Activated naive CD8-positive, alpha-beta T cell treated with anti-CD3 and anti-CD28 coated beads for 36 hours (primary cell): ENCODE measurements around the gene STIMATE. TPM values are rescaled to one million over a fixed set of nuclear protein-coding genes. Genes with fewer than 3 reads are reported as not detected.

Experiments
- DNase-seq: peaks from one replicate; pipeline ENCODE4 v3.0.0; 2021
- H3K27ac Mint-ChIP-seq: one replicate; pipeline ENCODE4 v1.8.0; 2022; ENCODE audit warnings: mild to moderate bottlenecking, moderate library complexity, mixed read lengths
- H3K27me3 Mint-ChIP-seq: one replicate; pipeline ENCODE4 v1.8.0; 2022; ENCODE audit warnings: mild to moderate bottlenecking, mixed read lengths
- H3K36me3 Mint-ChIP-seq: one replicate; pipeline ENCODE4 v1.8.0; 2021; ENCODE audit warnings: mild to moderate bottlenecking, mixed read lengths
- H3K4me1 Mint-ChIP-seq: one replicate; pipeline ENCODE4 v1.8.0; 2021; ENCODE audit warnings: mixed read lengths
- H3K4me3 Mint-ChIP-seq: one replicate; pipeline ENCODE4 v1.8.0; 2022; ENCODE audit warnings: mild to moderate bottlenecking, moderate library complexity, mixed read lengths
- H3K9me3 Mint-ChIP-seq: one replicate; pipeline ENCODE4 v1.8.0; 2022; ENCODE audit warnings: mixed read lengths
- total RNA-seq, 2 experiments: library from RNA; stranded (reverse); gene quantifications; one replicate each; pipeline ENCODE4 v1.2.3, GENCODE V29; 2021

The STIMATE gene
- total RNA-seq, 2 experiments from 2014 or later = 23.6 to 30.0 TPM

DNA sequence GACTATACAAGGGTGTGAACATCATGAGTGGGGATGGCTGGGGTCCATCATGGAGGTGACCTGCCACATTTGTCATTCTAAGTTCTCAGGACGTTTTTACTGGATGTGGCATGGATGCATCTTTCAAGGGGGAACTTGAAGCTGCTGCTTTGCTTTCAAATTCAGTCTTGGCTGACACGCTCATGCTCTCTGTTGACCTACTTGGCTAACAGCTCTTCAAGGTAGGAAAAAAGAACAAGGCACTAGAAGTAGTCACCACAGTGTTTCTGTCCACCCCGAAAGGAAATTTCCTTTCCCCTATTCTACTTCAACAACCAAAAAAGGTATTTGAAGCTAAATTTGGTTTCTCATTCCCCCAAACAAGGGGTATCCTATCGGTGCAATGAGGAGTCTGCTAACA is 15.0 kb downstream of the STIMATE start:
- Mint-ChIP-seq H3K27me3 (no peaks in the 10 kb centered on the region), H3K27ac (no peak overlapping the region), H3K4me3 (no peak overlapping the region)

DNA sequence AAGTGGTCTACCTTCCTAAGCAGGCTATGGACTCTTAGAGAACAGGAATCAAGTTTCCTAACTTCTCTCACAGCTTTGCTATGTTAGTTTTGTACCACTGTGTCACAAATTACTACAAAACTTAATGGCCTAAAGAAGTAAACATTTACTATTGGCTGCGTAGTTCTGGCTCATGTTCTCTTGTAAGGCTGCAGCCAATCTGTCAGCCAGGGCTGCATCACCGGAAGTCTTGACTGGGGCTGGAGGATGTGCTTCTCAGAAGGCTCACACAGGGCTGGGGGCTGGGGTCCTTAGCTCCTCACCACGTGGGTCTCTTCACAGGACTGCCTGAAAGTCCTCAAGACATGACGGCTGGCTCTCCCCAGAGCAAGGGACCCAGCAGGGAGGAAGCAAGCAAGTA is 15.5 kb downstream of the STIMATE start:
- Mint-ChIP-seq H3K36me3 (peaks cover 32% of the 10 kb centered on the region), H3K4me3 (no peak overlapping the region), H3K27ac (no peak overlapping the region)

More for the DNA sequence above, 15.0 kb downstream of the STIMATE start:
- Mint-ChIP-seq H3K9me3 (no peaks in the 10 kb centered on the region), H3K4me1 (peaks cover 16% of the 10 kb centered on the region), H3K36me3 (peaks cover 32% of the 10 kb centered on the region)
- DNase-seq = no peak

DNA sequence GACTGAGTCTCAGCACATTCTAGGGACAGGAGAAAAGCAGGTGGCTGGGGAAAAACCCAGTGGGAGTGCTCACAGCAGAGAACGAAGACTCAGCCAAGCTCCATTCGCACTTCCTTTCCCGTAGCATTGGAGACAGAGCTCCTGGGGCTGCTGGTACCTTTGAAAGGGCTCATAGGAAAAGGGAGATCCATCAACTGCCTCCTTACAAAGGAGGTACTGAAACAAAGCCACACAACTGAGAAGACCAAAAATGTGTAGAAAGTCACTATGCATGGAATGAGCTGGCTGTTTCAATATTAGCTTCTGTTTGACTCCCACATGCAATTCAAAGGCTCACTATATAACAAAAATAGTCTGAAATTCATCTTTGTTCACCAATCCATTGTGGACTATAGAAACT is 16.9 kb downstream of the STIMATE start:
- peaks cover 20% of the 10 kb centered on the region for H3K36me3 Mint-ChIP-seq
- DNase-seq = no peak
- no peaks in the 10 kb centered on the region for H3K27me3 Mint-ChIP-seq
- H3K27ac Mint-ChIP-seq = peak overlapping the region; percentile 1
- peaks cover 20% of the 10 kb centered on the region for H3K4me1 Mint-ChIP-seq
- no peaks in the 10 kb centered on the region for H3K9me3 Mint-ChIP-seq
- no peak overlapping the region for H3K4me3 Mint-ChIP-seq

More for the DNA sequence above, 15.5 kb downstream of the STIMATE start:
- no peak for DNase-seq
- peaks cover 16% of the 10 kb centered on the region for H3K4me1 Mint-ChIP-seq
- H3K9me3 Mint-ChIP-seq = no peaks in the 10 kb centered on the region
- H3K27me3 Mint-ChIP-seq = no peaks in the 10 kb centered on the region

DNA sequence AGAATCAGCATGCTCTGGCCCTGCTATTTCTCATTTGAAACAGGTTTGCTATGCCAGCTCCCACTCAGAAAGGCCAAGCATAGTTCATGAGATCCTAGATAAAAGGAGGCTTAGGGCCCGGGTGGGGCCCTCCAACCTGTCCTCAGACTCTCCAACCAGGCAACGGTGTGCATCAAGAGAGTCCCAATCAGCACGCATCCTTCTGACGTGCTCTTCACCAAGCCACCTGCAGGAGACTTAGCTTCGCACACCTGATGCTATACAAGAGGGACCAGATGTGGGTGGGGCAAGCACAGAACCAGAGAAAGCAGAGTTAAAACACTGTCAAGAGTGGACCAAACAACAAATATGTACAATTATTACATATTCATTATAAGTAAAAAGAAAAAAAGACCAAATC is 17.3 kb downstream of the STIMATE start:
- no peaks in the 10 kb centered on the region for H3K27me3 Mint-ChIP-seq
- H3K4me3 Mint-ChIP-seq = no peak overlapping the region
- no peak for DNase-seq
- peaks cover 18% of the 10 kb centered on the region for H3K36me3 Mint-ChIP-seq
- H3K9me3 Mint-ChIP-seq = no peaks in the 10 kb centered on the region
- H3K27ac Mint-ChIP-seq = no peak overlapping the region
- peaks cover 24% of the 10 kb centered on the region for H3K4me1 Mint-ChIP-seq

- Mint-ChIP-seq H3K36me3 (peaks cover 15% of the 10 kb centered on the region), H3K27ac (no peak overlapping the region), H3K4me3 (no peak overlapping the region), H3K9me3 (no peaks in the 10 kb centered on the region), H3K27me3 (no peaks in the 10 kb centered on the region), H3K4me1 (peaks cover 29% of the 10 kb centered on the region)
- no peak for DNase-seq
Measured at GRCh38 chr3:52879581-52879980, 17.8 kb downstream of the STIMATE start.

- no peak for DNase-seq
- Mint-ChIP-seq H3K4me3 (no peak overlapping the region), H3K4me1 (peaks cover 34% of the 10 kb centered on the region), H3K27ac (no peak overlapping the region), H3K9me3 (no peaks in the 10 kb centered on the region), H3K36me3 (peaks cover 11% of the 10 kb centered on the region), H3K27me3 (no peaks in the 10 kb centered on the region)
Measured at GRCh38 chr3:52879090-52879489, 18.3 kb downstream of the STIMATE start.

DNA sequence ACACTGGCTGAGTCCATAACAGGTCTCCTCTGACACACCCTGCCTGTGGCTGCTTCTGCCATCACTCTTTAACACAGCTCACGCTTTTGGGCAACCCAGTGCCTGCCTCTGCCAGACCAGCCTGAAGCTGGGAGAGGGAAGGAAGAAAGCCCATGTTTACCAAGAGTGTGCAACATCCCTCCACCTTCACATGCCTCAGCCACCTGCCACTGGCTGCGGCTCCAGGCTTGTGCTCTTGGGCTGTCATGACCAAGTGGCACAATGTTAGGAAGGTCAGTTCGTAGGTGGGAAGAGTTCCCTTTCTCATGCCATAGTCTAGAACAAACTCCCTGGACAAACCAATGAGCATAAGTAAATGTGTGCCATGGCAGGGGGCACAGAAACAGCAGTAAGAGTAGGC is 20.3 kb downstream of the STIMATE start:
- H3K4me3 Mint-ChIP-seq = no peak overlapping the region
- no peaks in the 10 kb centered on the region for H3K9me3 Mint-ChIP-seq
- H3K4me1 Mint-ChIP-seq = peaks cover 38% of the 10 kb centered on the region
- no peak for DNase-seq
- H3K27ac Mint-ChIP-seq = no peak overlapping the region
- H3K36me3 Mint-ChIP-seq = peaks cover 15% of the 10 kb centered on the region
- no peaks in the 10 kb centered on the region for H3K27me3 Mint-ChIP-seq

DNA sequence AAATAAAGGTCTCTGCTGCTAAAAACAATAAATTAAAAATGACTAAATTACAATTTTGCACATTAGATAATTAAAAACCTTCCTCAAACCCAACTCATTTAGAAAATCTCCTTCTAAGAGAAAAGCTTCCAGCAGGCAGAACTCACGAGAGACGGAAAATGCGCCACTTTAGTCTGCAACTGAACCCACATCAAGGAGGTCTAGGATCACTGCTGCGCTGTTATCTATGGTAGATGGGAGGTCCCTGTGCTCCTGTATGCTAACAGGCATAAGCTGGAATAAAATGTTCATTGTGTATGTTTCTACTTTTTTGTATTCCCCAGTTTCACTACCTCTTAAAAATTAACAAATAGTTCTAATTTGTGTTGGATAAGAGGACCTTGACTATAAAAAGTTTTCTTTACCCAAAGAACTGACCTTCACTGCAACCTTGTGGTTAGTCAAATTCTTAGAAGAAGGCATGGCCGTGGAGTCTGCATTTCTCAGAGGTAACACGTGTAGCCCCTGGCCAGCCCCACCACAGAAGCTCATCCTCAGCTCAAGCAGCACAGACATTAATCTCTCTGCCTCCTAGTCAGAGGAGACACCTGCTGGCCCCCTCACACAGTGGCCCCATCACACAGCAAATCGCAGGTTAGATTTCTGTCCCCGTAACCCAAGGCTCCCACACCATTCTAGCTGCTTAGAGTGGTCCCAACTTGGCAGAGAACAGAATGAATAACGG is 22.3 kb downstream of the STIMATE start:
- no peaks in the 10 kb centered on the region for H3K27me3 Mint-ChIP-seq
- no peaks in the 10 kb centered on the region for H3K9me3 Mint-ChIP-seq
- H3K27ac Mint-ChIP-seq = peak overlapping the region; percentile 76
- peaks cover 33% of the 10 kb centered on the region for H3K4me1 Mint-ChIP-seq
- H3K4me3 Mint-ChIP-seq = peak overlapping the region; percentile 24
- H3K36me3 Mint-ChIP-seq = peaks cover 20% of the 10 kb centered on the region
- no peak for DNase-seq

DNA sequence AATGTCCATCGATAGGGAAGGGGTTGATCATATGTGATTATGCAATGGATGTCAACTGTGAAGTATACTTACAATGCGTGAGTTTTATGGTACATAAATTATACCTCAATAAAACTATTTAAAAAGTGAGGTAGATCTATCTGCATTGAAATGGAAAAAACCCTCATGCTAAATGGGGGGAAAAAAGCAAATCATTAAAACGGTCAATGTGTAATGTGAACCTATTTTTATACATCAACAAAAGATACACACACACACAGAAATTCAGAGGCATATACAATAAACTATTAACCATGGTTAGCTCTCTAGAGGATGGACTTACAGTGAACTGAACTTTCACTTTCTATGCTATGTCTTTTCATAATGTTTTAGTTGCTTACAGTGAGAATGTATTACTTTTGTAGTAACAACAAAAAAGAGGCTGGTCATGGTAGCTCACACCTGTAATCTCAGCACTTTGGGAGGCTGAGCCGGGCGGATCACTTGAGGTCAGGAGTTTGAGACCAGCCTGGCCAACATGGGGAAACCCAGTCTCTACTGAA is 23.1 kb downstream of the STIMATE start:
- no peaks in the 10 kb centered on the region for H3K9me3 Mint-ChIP-seq
- H3K27ac Mint-ChIP-seq = peak overlapping the region; percentile 59
- peaks cover 30% of the 10 kb centered on the region for H3K4me1 Mint-ChIP-seq
- no peak overlapping the region for H3K4me3 Mint-ChIP-seq
- H3K27me3 Mint-ChIP-seq = no peaks in the 10 kb centered on the region
- DNase-seq = no peak
- H3K36me3 Mint-ChIP-seq = peaks cover 18% of the 10 kb centered on the region

DNA sequence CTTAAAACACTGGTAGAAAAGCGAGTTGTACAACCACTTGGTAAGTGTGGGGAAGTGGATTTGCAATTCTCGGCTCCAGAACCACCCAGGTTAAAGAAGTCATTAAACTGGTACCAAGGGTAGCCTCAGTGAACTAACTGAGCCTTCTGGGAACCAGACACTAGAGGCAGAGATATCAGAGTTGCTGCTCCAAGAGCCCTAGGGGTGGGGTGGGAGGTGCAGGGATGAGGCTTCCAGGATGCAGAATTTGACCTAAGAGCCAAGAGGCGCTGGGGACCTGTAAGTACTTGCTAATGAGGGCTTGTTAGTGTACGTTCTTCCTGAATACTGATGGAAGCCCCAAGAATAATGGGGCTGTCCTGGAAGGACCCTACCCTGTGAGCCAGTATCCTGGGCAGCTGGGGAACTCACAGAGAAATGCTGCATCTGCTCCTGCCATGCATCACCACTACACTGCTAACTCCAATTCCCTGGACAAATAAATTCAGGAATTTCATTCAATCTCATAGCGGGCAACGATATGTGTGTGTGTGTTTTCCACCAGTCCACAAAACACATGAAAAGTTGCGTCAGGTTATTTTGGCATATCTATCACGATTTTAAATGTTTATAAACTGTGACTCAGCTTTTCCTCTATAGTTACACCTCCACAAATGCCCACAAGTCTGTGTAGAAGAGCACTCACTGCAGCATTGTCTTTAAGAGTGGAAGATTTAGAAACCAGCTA is 23.8 kb downstream of the STIMATE start:
- no peak overlapping the region for H3K27ac Mint-ChIP-seq

GRCh38 chr3:52872245-52872644 is 25.1 kb downstream of the STIMATE start:
- no peak overlapping the region for H3K4me3 Mint-ChIP-seq
- peaks cover 24% of the 10 kb centered on the region for H3K36me3 Mint-ChIP-seq
- no peaks in the 10 kb centered on the region for H3K9me3 Mint-ChIP-seq
- no peak for DNase-seq
- H3K27me3 Mint-ChIP-seq = no peaks in the 10 kb centered on the region
- H3K27ac Mint-ChIP-seq = no peak overlapping the region
- H3K4me1 Mint-ChIP-seq = peaks cover 30% of the 10 kb centered on the region

More for the DNA sequence above, 23.8 kb downstream of the STIMATE start:
- H3K27me3 Mint-ChIP-seq = no peaks in the 10 kb centered on the region
- no peak for DNase-seq
- no peaks in the 10 kb centered on the region for H3K9me3 Mint-ChIP-seq
- peaks cover 21% of the 10 kb centered on the region for H3K36me3 Mint-ChIP-seq
- H3K4me1 Mint-ChIP-seq = peaks cover 30% of the 10 kb centered on the region
- no peak overlapping the region for H3K4me3 Mint-ChIP-seq

DNA sequence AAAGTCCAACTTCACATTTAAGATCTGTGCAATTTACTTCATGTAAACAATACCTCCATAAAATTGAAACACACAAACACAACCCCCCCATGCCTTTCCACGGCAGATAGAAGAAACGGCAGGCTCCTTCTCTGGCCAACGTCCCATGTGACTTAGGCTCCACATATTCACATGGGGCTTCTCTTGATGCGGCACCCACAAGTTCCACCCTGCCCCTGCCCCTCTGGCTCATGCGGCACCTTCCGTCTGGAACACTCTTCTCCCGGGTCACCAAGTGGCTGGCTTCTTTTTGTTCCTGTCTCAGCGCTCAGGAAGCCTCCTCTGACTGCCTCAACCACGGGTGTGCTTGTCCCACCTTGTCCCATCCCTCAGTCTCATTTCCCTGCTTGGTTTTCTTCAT is 25.6 kb downstream of the STIMATE start:
- Mint-ChIP-seq H3K36me3 (peaks cover 25% of the 10 kb centered on the region), H3K27ac (no peak overlapping the region)

GRCh38 chr3:52870471-52870870 is 26.9 kb downstream of the STIMATE start:
- Mint-ChIP-seq H3K36me3 (peaks cover 33% of the 10 kb centered on the region), H3K27ac (no peak overlapping the region), H3K4me1 (peaks cover 22% of the 10 kb centered on the region), H3K9me3 (peaks cover 7% of the 10 kb centered on the region), H3K4me3 (no peak overlapping the region), H3K27me3 (no peaks in the 10 kb centered on the region)
- no peak for DNase-seq

More for the DNA sequence above, 25.6 kb downstream of the STIMATE start:
- no peaks in the 10 kb centered on the region for H3K9me3 Mint-ChIP-seq
- H3K4me3 Mint-ChIP-seq = no peak overlapping the region
- no peaks in the 10 kb centered on the region for H3K27me3 Mint-ChIP-seq
- H3K4me1 Mint-ChIP-seq = peaks cover 30% of the 10 kb centered on the region
- DNase-seq = no peak

DNA sequence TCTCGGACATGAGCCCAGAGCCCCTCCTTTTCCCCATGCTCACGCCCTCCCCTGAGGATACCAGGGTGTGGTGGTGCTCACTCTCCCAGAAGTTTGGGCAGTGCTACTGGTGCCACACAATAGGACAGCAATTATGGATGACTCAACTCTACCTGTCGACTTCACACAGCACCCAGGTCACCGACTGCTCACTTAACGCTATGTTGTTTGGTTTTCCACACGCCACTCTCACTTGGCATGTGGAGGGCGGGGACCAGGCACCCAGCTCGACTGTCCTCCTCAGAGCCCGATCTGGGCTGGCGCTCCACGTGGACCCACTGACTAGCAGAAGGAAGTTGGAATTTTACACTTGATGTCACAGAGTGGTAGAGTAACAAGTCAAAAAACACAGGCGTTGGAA is 30.9 kb downstream of the STIMATE start:
- H3K4me1 Mint-ChIP-seq = peaks cover 3% of the 10 kb centered on the region
- peaks cover 16% of the 10 kb centered on the region for H3K9me3 Mint-ChIP-seq
- no peaks in the 10 kb centered on the region for H3K27me3 Mint-ChIP-seq
- no peak overlapping the region for H3K4me3 Mint-ChIP-seq
- peaks cover 48% of the 10 kb centered on the region for H3K36me3 Mint-ChIP-seq
- DNase-seq = no peak
- H3K27ac Mint-ChIP-seq = no peak overlapping the region

DNA sequence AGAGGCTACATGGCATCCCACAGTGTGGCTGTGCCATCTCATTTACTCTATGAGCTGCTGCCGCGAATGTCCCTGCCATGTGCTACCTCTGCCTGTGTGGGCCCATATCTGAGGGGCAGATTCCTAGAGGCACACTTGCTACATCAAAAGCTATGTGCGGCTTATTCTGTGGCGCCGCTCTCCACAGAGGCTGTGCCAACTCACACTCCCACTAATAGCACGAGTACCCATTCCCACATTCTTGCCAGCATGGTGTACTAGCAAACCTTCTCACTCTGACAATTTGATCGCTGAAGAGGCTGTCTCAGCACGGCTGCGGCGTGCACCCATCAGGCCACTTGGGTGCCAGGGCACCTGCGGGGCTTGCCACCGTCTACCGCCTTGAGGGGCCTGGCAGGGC is 31.4 kb downstream of the STIMATE start:
- Mint-ChIP-seq H3K4me1 (peaks cover 2% of the 10 kb centered on the region), H3K9me3 (peaks cover 16% of the 10 kb centered on the region), H3K27me3 (no peaks in the 10 kb centered on the region), H3K4me3 (no peak overlapping the region), H3K36me3 (peaks cover 48% of the 10 kb centered on the region), H3K27ac (no peak overlapping the region)
- no peak for DNase-seq
